ENCODE measurements around the gene DSCAM.

DSCAM gene

GRCh38 chr21:40047211-40047610, 799.7 kb downstream of the DSCAM start:
- Histone ChIP-seq H3K27ac (replicated peaks) (no peak overlapping the region), H3K4me3 (replicated peaks; ENCODE audit: insufficient read depth, low read length) (no peak overlapping the region), H3K27me3 (ENCODE audit: insufficient read depth, poor library complexity, severe bottlenecking) (no peaks in the 10 kb centered on the region)
- no peak for DNase-seq (ENCODE audit: low read depth in 1 of 2, low spot score in 1 of 2)
- TF ChIP-seq GABPA (IDR thresholded peaks at IDR 0.05; ENCODE audit: low read depth) (no peak), POLR2AphosphoS5 (IDR thresholded peaks at IDR 0.05; ENCODE audit: low read depth) (no peak), SPI1 (IDR thresholded peaks at IDR 0.05; ENCODE audit: borderline replicate concordance, low read depth) (no peak), REST (IDR thresholded peaks at IDR 0.05; ENCODE audit: insufficient replicate concordance, low read depth) (no peak)
- TF ChIP-seq, protein P1, sequence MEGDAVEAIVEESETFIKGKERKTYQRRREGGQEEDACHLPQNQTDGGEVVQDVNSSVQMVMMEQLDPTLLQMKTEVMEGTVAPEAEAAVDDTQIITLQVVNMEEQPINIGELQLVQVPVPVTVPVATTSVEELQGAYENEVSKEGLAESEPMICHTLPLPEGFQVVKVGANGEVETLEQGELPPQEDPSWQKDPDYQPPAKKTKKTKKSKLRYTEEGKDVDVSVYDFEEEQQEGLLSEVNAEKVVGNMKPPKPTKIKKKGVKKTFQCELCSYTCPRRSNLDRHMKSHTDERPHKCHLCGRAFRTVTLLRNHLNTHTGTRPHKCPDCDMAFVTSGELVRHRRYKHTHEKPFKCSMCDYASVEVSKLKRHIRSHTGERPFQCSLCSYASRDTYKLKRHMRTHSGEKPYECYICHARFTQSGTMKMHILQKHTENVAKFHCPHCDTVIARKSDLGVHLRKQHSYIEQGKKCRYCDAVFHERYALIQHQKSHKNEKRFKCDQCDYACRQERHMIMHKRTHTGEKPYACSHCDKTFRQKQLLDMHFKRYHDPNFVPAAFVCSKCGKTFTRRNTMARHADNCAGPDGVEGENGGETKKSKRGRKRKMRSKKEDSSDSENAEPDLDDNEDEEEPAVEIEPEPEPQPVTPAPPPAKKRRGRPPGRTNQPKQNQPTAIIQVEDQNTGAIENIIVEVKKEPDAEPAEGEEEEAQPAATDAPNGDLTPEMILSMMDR (IDR thresholded peaks at IDR 0.05; ENCODE audit: insufficient read depth, low read length), result no peak

- no peak overlapping the region for H3K4me3 ChIP-seq (replicated peaks; ENCODE audit: insufficient read depth, low read length)
- no peak overlapping the region for H3K27ac ChIP-seq (replicated peaks)
- DNase-seq (ENCODE audit: low read depth in 1 of 2, low spot score in 1 of 2), result no peak
- H3K27me3 ChIP-seq (ENCODE audit: insufficient read depth, poor library complexity, severe bottlenecking), result no peaks in the 10 kb centered on the region
- TF ChIP-seq POLR2AphosphoS5 (IDR thresholded peaks at IDR 0.05; ENCODE audit: low read depth) (no peak), REST (IDR thresholded peaks at IDR 0.05; ENCODE audit: insufficient replicate concordance, low read depth) (no peak), SPI1 (IDR thresholded peaks at IDR 0.05; ENCODE audit: borderline replicate concordance, low read depth) (no peak), GABPA (IDR thresholded peaks at IDR 0.05; ENCODE audit: low read depth) (no peak)
These were observed 803.1 kb downstream of the DSCAM start for GRCh38 chr21:40043866-40044265.

- H3K4me3 ChIP-seq (replicated peaks; ENCODE audit: insufficient read depth, low read length), result no peak overlapping the region
- TF ChIP-seq GABPA (IDR thresholded peaks at IDR 0.05; ENCODE audit: low read depth) (no peak), SPI1 (IDR thresholded peaks at IDR 0.05; ENCODE audit: borderline replicate concordance, low read depth) (no peak), POLR2AphosphoS5 (IDR thresholded peaks at IDR 0.05; ENCODE audit: low read depth) (no peak), REST (IDR thresholded peaks at IDR 0.05; ENCODE audit: insufficient replicate concordance, low read depth) (no peak)
- TF ChIP-seq, protein P1 (IDR thresholded peaks at IDR 0.05; ENCODE audit: insufficient read depth, low read length), result no peak
- H3K27ac ChIP-seq (replicated peaks), result no peak overlapping the region
- H3K27me3 ChIP-seq (ENCODE audit: insufficient read depth, poor library complexity, severe bottlenecking), result no peaks in the 10 kb centered on the region
- DNase-seq (ENCODE audit: low read depth in 1 of 2, low spot score in 1 of 2), result no peak
These were observed 803.5 kb downstream of the DSCAM start for GRCh38 chr21:40043423-40043822.
